Astrocyte (in vitro differentiated cells and primary cell): ENCODE measurements around the gene PCLO. TPM values are rescaled to one million over a fixed set of nuclear protein-coding genes. Genes with fewer than 3 reads are reported as not detected.
"Not testable (repeated sequence)": the region's sequence is repeated elsewhere in the genome, so short reads cannot be mapped to it uniquely, and the experiment has no call there.

Source experiments
- DNase-seq: peaks from one replicate; pipeline ENCODE4 v3.0.0-alpha.2; 2010; ENCODE audit warnings: low read depth
- FAIRE-seq: peaks from 2 replicates; lab custom pipeline; 2011; peaks lifted over from hg19 to GRCh38; lab: Jason Lieb, UNC
- H2AFZ ChIP-seq: 2 replicates; pipeline ENCODE4 v1.6.0; 2012; ENCODE audit warnings: low read depth, low read length, inconsistent platforms
- H3K27ac ChIP-seq: 2 replicates; pipeline ENCODE4 v1.5.1; 2011; ENCODE audit warnings: low read depth, low read length, inconsistent platforms
- H3K27me3 ChIP-seq: 2 replicates; pipeline ENCODE4 v1.6.0; 2011; ENCODE audit warnings: low read length, inconsistent platforms; ENCODE audit not compliant: insufficient read depth
- H3K36me3 ChIP-seq: 2 replicates; pipeline ENCODE4 v1.5.1; 2011; ENCODE audit warnings: low read length, inconsistent platforms; ENCODE audit not compliant: insufficient read depth
- H3K4me1 ChIP-seq: 2 replicates; pipeline ENCODE4 v1.5.1; 2011; ENCODE audit warnings: low read length, inconsistent platforms; ENCODE audit not compliant: insufficient read depth
- H3K4me2 ChIP-seq: 2 replicates; pipeline ENCODE4 v1.6.0; 2012; ENCODE audit warnings: low read length, inconsistent platforms
- H3K4me3 ChIP-seq: 2 replicates; pipeline ENCODE4 v1.5.1; 2011; ENCODE audit warnings: low read depth, mild to moderate bottlenecking, low read length, inconsistent platforms; ENCODE audit not compliant: insufficient read depth
- H3K79me2 ChIP-seq: 2 replicates; pipeline ENCODE4 v1.6.0; 2012; ENCODE audit warnings: mild to moderate bottlenecking, low read length, inconsistent platforms; ENCODE audit not compliant: insufficient read depth
- H3K9ac ChIP-seq: 2 replicates; pipeline ENCODE4 v1.6.0; 2012; ENCODE audit warnings: mild to moderate bottlenecking, low read length, inconsistent platforms
- H3K9me3 ChIP-seq: 2 replicates; pipeline ENCODE4 v1.5.1; 2012; ENCODE audit warnings: low read depth, mild to moderate bottlenecking, low read length, inconsistent platforms; ENCODE audit not compliant: insufficient read depth
- H4K20me1 ChIP-seq: 2 replicates; pipeline ENCODE4 v1.6.0; 2012; ENCODE audit warnings: low read length, inconsistent platforms; ENCODE audit not compliant: insufficient read depth
- H3K27ac Mint-ChIP-seq: one replicate; pipeline ENCODE4 v1.8.0; 2021; ENCODE audit warnings: mild to moderate bottlenecking, mixed read lengths; ENCODE audit not compliant: unreplicated experiment
- H3K27me3 Mint-ChIP-seq: one replicate; pipeline ENCODE4 v1.8.0; 2021; ENCODE audit warnings: low read depth, mixed read lengths; ENCODE audit not compliant: unreplicated experiment
- H3K36me3 Mint-ChIP-seq: one replicate; pipeline ENCODE4 v1.8.0; 2021; ENCODE audit warnings: low read depth, mixed read lengths; ENCODE audit not compliant: unreplicated experiment
- H3K4me1 Mint-ChIP-seq: one replicate; pipeline ENCODE4 v1.8.0; 2021; ENCODE audit warnings: low read depth, mixed read lengths; ENCODE audit not compliant: unreplicated experiment
- H3K4me3 Mint-ChIP-seq: one replicate; pipeline ENCODE4 v1.8.0; 2021; ENCODE audit warnings: mild to moderate bottlenecking, moderate library complexity, mixed read lengths; ENCODE audit not compliant: unreplicated experiment
- H3K9me3 Mint-ChIP-seq: one replicate; pipeline ENCODE4 v1.8.0; 2021; ENCODE audit warnings: mild to moderate bottlenecking, mixed read lengths; ENCODE audit not compliant: unreplicated experiment
- EZH2 ChIP-seq: IDR thresholded peaks from 2 replicates; pipeline ENCODE4 v1.6.1; 2012; ENCODE audit warnings: mild to moderate bottlenecking, low read length, inconsistent platforms; ENCODE audit not compliant: insufficient read depth
- total RNA-seq: library from RNA; stranded (reverse); gene quantifications from 2 replicates; pipeline ENCODE4 v1.2.1, GENCODE V29; 2021
- TF ChIP-seq, protein P1 (sequence below): IDR thresholded peaks from 2 replicates; pipeline ENCODE4 v1.5.1; 2011; ENCODE audit warnings: low read depth, mild to moderate bottlenecking, inconsistent platforms, low read length, moderate library complexity; ENCODE audit not compliant: insufficient read depth

The PCLO gene
- total RNA-seq, 1 donor from 2014 or later: 3.0 TPM

DNA sequence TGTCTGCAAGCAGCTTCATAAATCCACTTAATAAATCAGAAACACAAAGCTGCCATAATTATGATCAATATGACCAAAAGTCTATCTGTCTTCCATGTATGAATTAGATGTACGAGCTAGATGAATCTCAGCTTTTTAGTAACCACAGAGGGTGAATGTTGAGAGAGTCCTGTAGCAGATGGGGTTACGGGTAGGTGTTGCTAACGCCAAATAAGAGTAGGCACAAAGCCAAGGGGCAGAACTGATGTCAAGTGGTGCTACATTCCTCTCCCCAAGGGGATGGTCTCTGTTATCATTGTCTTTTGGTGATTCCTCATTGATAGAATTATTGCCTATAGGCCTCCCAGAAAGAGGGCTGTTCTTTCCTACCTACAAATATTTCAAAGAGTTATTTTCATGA, 257.8 kb downstream of the PCLO start:
- H3K36me3 Mint-ChIP-seq: no peaks in the 10 kb centered on the region
- H4K20me1 ChIP-seq: no peaks in the 10 kb centered on the region
- no peak overlapping the region for H3K4me2 ChIP-seq
- FAIRE-seq (no peak), DNase-seq (no peak)
- H3K4me3 Mint-ChIP-seq: no peak overlapping the region
- H3K79me2 ChIP-seq: no peaks in the 10 kb centered on the region
- H3K27me3 Mint-ChIP-seq: no peaks in the 10 kb centered on the region
- H3K9me3 Mint-ChIP-seq: no peaks in the 10 kb centered on the region
- no peaks in the 10 kb centered on the region for H3K4me1 Mint-ChIP-seq
- no peak overlapping the region for H3K4me3 ChIP-seq
- no peak overlapping the region for H3K27ac ChIP-seq
- H3K9me3 ChIP-seq: no peaks in the 10 kb centered on the region
- H3K36me3 ChIP-seq: no peaks in the 10 kb centered on the region
- no peaks in the 10 kb centered on the region for H3K27me3 ChIP-seq
- H3K27ac Mint-ChIP-seq: no peak overlapping the region
- no peaks in the 10 kb centered on the region for H3K4me1 ChIP-seq
- H3K9ac ChIP-seq: no peak overlapping the region
- no peak overlapping the region for H2AFZ ChIP-seq
- TF ChIP-seq, protein P1, sequence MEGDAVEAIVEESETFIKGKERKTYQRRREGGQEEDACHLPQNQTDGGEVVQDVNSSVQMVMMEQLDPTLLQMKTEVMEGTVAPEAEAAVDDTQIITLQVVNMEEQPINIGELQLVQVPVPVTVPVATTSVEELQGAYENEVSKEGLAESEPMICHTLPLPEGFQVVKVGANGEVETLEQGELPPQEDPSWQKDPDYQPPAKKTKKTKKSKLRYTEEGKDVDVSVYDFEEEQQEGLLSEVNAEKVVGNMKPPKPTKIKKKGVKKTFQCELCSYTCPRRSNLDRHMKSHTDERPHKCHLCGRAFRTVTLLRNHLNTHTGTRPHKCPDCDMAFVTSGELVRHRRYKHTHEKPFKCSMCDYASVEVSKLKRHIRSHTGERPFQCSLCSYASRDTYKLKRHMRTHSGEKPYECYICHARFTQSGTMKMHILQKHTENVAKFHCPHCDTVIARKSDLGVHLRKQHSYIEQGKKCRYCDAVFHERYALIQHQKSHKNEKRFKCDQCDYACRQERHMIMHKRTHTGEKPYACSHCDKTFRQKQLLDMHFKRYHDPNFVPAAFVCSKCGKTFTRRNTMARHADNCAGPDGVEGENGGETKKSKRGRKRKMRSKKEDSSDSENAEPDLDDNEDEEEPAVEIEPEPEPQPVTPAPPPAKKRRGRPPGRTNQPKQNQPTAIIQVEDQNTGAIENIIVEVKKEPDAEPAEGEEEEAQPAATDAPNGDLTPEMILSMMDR: no peak
- no peak for TF ChIP-seq EZH2

GRCh38 chr7:82901098-82901497, 261.6 kb downstream of the PCLO start:
- H2AFZ ChIP-seq, H4K20me1 ChIP-seq, H3K36me3 ChIP-seq, H3K4me3 ChIP-seq, H3K27me3 ChIP-seq, H3K4me2 ChIP-seq, H3K9me3 ChIP-seq, H3K27me3 Mint-ChIP-seq, H3K79me2 ChIP-seq, H3K9ac ChIP-seq, H3K4me3 Mint-ChIP-seq, H3K9me3 Mint-ChIP-seq, H3K4me1 ChIP-seq, H3K4me1 Mint-ChIP-seq, DNase-seq, H3K27ac ChIP-seq, H3K27ac Mint-ChIP-seq, H3K36me3 Mint-ChIP-seq: not testable (repeated sequence)
- FAIRE-seq: peak; percentile 13

- H2AFZ ChIP-seq: no peak overlapping the region
- no peaks in the 10 kb centered on the region for H3K4me1 Mint-ChIP-seq
- no peak overlapping the region for H3K4me2 ChIP-seq
- DNase-seq (no peak), FAIRE-seq (no peak)
- TF ChIP-seq, protein P1: no peak
- no peak for TF ChIP-seq EZH2
- no peak overlapping the region for H3K4me3 Mint-ChIP-seq
- H3K27me3 ChIP-seq: no peaks in the 10 kb centered on the region
- no peaks in the 10 kb centered on the region for H3K27me3 Mint-ChIP-seq
- no peaks in the 10 kb centered on the region for H3K9me3 Mint-ChIP-seq
- no peak overlapping the region for H3K4me3 ChIP-seq
- H3K9me3 ChIP-seq: no peaks in the 10 kb centered on the region
- no peak overlapping the region for H3K9ac ChIP-seq
- no peaks in the 10 kb centered on the region for H4K20me1 ChIP-seq
- H3K27ac ChIP-seq: no peak overlapping the region
- no peaks in the 10 kb centered on the region for H3K4me1 ChIP-seq
- no peak overlapping the region for H3K27ac Mint-ChIP-seq
- no peaks in the 10 kb centered on the region for H3K79me2 ChIP-seq
- no peaks in the 10 kb centered on the region for H3K36me3 ChIP-seq
- no peaks in the 10 kb centered on the region for H3K36me3 Mint-ChIP-seq
These were observed 265.2 kb downstream of the PCLO start for GRCh38 chr7:82897500-82897899.

GRCh38 chr7:82894341-82894740, 268.3 kb downstream of the PCLO start:
- not testable (repeated sequence) for FAIRE-seq, H3K27ac Mint-ChIP-seq, H2AFZ ChIP-seq, H3K9me3 ChIP-seq, H3K4me2 ChIP-seq, H3K4me1 ChIP-seq, H3K4me1 Mint-ChIP-seq, H3K4me3 ChIP-seq, H3K27me3 Mint-ChIP-seq, H3K79me2 ChIP-seq, H3K9ac ChIP-seq, H4K20me1 ChIP-seq, H3K27ac ChIP-seq, DNase-seq, H3K9me3 Mint-ChIP-seq, H3K4me3 Mint-ChIP-seq, H3K36me3 Mint-ChIP-seq, H3K27me3 ChIP-seq, H3K36me3 ChIP-seq
